GM23338 (cell line): ENCODE data around the gene BCCIP. TPM values are rescaled to one million over a fixed set of nuclear protein-coding genes. Genes with fewer than 3 reads are reported as not detected.

Source experiments
- ATAC-seq: fragments of 200-7000 bp; cut with Tn5 transposase; 3 replicates; pipeline ENCODE4 v1.9.1; 2020
- DNase-seq: peaks from one replicate; pipeline ENCODE4 v3.0.0-alpha.2; 2015; ENCODE audit warnings: low spot score
- H2AFZ ChIP-seq: fragments of 200-600 bp; sonication (generic); 2 replicates; pipeline ENCODE4 v1.8.0; 2016; ENCODE audit warnings: antibody characterized with exemption, mild to moderate bottlenecking, moderate library complexity
- H3F3A ChIP-seq: fragments of 200-600 bp; sonication (generic); replicated peaks from 2 replicates; pipeline ENCODE4 v1.8.0; 2017; ENCODE audit warnings: antibody characterized with exemption, mixed run types, low read depth
- H3K27ac ChIP-seq: fragments of 200-600 bp; sonication (generic); 2 replicates; pipeline ENCODE4 v1.6.1; 2016; ENCODE audit warnings: low read depth
- H3K27me3 ChIP-seq: fragments of 200-600 bp; sonication (generic); 2 replicates; pipeline ENCODE4 v1.8.0; 2016; ENCODE audit warnings: mild to moderate bottlenecking, mixed run types, moderate library complexity; ENCODE audit not compliant: insufficient read depth
- H3K36me3 ChIP-seq: fragments of 200-600 bp; sonication (generic); 2 replicates; pipeline ENCODE4 v1.8.0; 2016; ENCODE audit warnings: mild to moderate bottlenecking; ENCODE audit not compliant: insufficient read depth
- H3K4me1 ChIP-seq: fragments of 200-600 bp; sonication (generic); 2 replicates; pipeline ENCODE4 v1.8.0; 2016; ENCODE audit warnings: mild to moderate bottlenecking, moderate library complexity; ENCODE audit not compliant: insufficient read depth
- H3K4me2 ChIP-seq: fragments of 200-600 bp; sonication (generic); 2 replicates; pipeline ENCODE4 v1.7.1; 2017; ENCODE audit warnings: mixed run types
- H3K4me3 ChIP-seq: fragments of 200-600 bp; sonication (generic); 2 replicates; pipeline ENCODE4 v1.6.1; 2016; ENCODE audit warnings: mixed run types
- H3K79me2 ChIP-seq: fragments of 200-600 bp; sonication (generic); replicated peaks from 2 replicates; pipeline ENCODE4 v1.8.0; 2017; ENCODE audit warnings: mild to moderate bottlenecking; ENCODE audit not compliant: insufficient read depth
- H3K9me2 ChIP-seq: fragments of 200-600 bp; sonication (generic); 2 replicates; pipeline ENCODE4 v1.8.0; 2017; ENCODE audit not compliant: insufficient read depth
- H4K20me1 ChIP-seq: fragments of 200-600 bp; sonication (generic); replicated peaks from 2 replicates; pipeline ENCODE4 v1.8.0; 2017; ENCODE audit warnings: mild to moderate bottlenecking; ENCODE audit not compliant: insufficient read depth
- H3K27ac Mint-ChIP-seq: 2 replicates; pipeline ENCODE4 v1.8.0; 2020; ENCODE audit warnings: inconsistent platforms, mild to moderate bottlenecking, moderate library complexity, mixed read lengths
- H3K27me3 Mint-ChIP-seq: 3 replicates; pipeline ENCODE4 v1.8.0; 2022; ENCODE audit warnings: low read depth, mild to moderate bottlenecking, moderate library complexity, mixed read lengths, inconsistent platforms; ENCODE audit not compliant: insufficient read depth, poor library complexity
- H3K36me3 Mint-ChIP-seq: 3 replicates; pipeline ENCODE4 v1.8.0; 2021; ENCODE audit warnings: low read depth, mild to moderate bottlenecking, inconsistent platforms, moderate library complexity, mixed read lengths
- H3K4me1 Mint-ChIP-seq: 3 replicates; pipeline ENCODE4 v1.8.0; 2020; ENCODE audit warnings: mild to moderate bottlenecking, inconsistent platforms, mixed read lengths
- H3K4me3 Mint-ChIP-seq: 3 replicates; pipeline ENCODE4 v1.8.0; 2021; ENCODE audit warnings: moderate library complexity, mild to moderate bottlenecking, inconsistent platforms, mixed read lengths
- H3K9me3 Mint-ChIP-seq: 3 replicates; pipeline ENCODE4 v1.8.0; 2020; ENCODE audit warnings: moderate library complexity, mild to moderate bottlenecking, inconsistent platforms, mixed read lengths
- CREB1 ChIP-seq: fragments of 250-450 bp; sonication (Bioruptor Pico); IDR thresholded peaks from 2 replicates; pipeline ENCODE4 v1.5.0; 2020; ENCODE audit warnings: low read depth, mild to moderate bottlenecking, moderate library complexity
- EZH2 ChIP-seq: fragments of 200-600 bp; sonication (generic); IDR thresholded peaks from one replicate; pipeline ENCODE4 v1.8.0; 2017; ENCODE audit warnings: antibody characterized with exemption, mild to moderate bottlenecking, low read depth; ENCODE audit not compliant: unreplicated experiment
- EZH2phosphoT487 ChIP-seq: fragments of 200-600 bp; sonication (generic); IDR thresholded peaks from one replicate; pipeline ENCODE4 v1.8.1; 2018; ENCODE audit warnings: antibody characterized with exemption; ENCODE audit not compliant: unreplicated experiment
- JUNB ChIP-seq: IDR thresholded peaks from one replicate; pipeline ENCODE4 v1.6.1; 2016; ENCODE audit warnings: antibody characterized with exemption; ENCODE audit not compliant: unreplicated experiment
- NANOG ChIP-seq: IDR thresholded peaks from 2 replicates; pipeline ENCODE4 v1.6.1; 2016; ENCODE audit warnings: antibody characterized with exemption, borderline replicate concordance
- POLR2AphosphoS5 ChIP-seq: IDR thresholded peaks from 2 replicates; pipeline ENCODE4 v1.6.1; 2016; ENCODE audit warnings: antibody characterized with exemption, low read depth
- ZNF331 ChIP-seq: fragments of 250-450 bp; sonication (Bioruptor Pico); IDR thresholded peaks from 2 replicates; pipeline ENCODE4 v1.5.0; 2020; ENCODE audit warnings: low read depth, mild to moderate bottlenecking, moderate library complexity
- polyA plus RNA-seq: library from polyadenylated mRNA; unstranded; fragments of >200 nt; fragmentation: Nextera tagmentation; extraction: Ambion mirVana; gene quantifications from 2 replicates; pipeline ENCODE4 v1.2.1, GENCODE V29; 2016
- total RNA-seq: library from RNA; depleted of rRNA; stranded (reverse); fragments of >200 nt; shearing (Covaris generic); gene quantifications from 2 replicates; pipeline ENCODE4 v1.2.3, GENCODE V29; 2014
- TF ChIP-seq, protein P1 (sequence below), 2 experiments: fragments of 200-600 bp in 1 of 2; sonication (generic) in 1 of 2; conservative IDR thresholded peaks; 2 replicates each; pipeline versions ENCODE4 v1.5.1 to v1.6.1; 2016 to 2017; ENCODE audit warnings: antibody characterized with exemption in 2 of 2, low read depth in 2 of 2, mild to moderate bottlenecking in 2 of 2, moderate library complexity in 1 of 2
- TF ChIP-seq, protein P2 (sequence below): fragments of 250-450 bp; sonication (Bioruptor Pico); IDR thresholded peaks from 2 replicates; pipeline ENCODE4 v1.5.0; 2020; ENCODE audit warnings: mild to moderate bottlenecking, moderate library complexity
- TF ChIP-seq, protein P3 (sequence below): IDR thresholded peaks from 2 replicates; pipeline ENCODE4 v1.6.1; 2016; ENCODE audit warnings: antibody characterized with exemption

BCCIP gene
- total and polyA plus RNA-seq, 2 experiments from 2014 or later, result 98.6 to 214 TPM

DNA sequence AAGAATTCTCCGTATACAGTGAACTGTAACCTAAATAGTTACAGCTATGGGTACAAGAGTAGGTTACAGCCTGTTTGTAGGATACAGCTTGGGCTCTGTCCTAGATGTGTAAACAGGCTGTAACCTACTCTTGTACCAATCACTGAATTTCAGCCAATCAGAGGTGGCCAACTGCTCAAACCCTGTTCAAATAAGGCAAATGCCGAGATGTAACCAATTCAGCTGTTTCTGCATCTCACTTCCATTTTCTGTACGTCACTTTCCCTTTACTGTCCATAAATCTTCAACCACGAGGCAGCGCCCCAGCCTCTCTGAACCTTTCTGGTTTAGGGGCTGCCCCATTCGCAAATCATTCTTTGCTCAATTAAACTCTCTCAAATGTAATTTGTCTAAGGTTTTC, 39.4 kb upstream of the BCCIP start (continued):
- TF ChIP-seq EZH2 (no peak), POLR2AphosphoS5 (no peak), EZH2phosphoT487 (no peak)

DNA sequence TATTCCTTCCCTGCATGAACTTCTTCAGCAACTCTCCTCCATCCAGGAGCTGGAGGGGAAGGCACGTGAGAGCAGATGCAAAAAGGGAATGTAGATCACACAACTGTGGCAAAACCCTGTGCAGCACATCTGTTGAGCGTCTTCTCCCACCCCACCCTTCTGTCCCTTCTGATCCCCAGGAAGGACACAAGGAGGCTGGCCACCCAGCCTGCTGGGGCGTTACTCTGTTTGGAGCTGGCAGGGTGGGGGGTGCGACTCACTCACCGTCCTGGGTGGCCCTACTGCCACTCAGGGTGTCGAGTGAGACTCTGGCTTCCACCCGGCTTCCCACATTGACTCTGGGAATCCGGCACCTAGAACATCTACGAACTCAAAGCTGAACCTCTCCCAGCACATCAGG, 37.6 kb upstream of the BCCIP start:
- H3K4me1 ChIP-seq, result no peaks in the 10 kb centered on the region
- peaks cover 3% of the 10 kb centered on the region; the same call in 1 of the 3 replicates for H3K36me3 Mint-ChIP-seq
- H3K27ac ChIP-seq, result no peak overlapping the region
- ATAC-seq (no peak), DNase-seq (no peak)
- no peaks in the 10 kb centered on the region for H3K9me2 ChIP-seq
- no peaks in the 10 kb centered on the region for H4K20me1 ChIP-seq
- H3K27me3 Mint-ChIP-seq, result peaks cover 3% of the 10 kb centered on the region
- H3K79me2 ChIP-seq, result no peaks in the 10 kb centered on the region
- H3K4me1 Mint-ChIP-seq, result no peaks in the 10 kb centered on the region; the same call in 1 of the 3 replicates
- no peaks in the 10 kb centered on the region for H3F3A ChIP-seq
- no peak overlapping the region for H3K4me2 ChIP-seq
- no peaks in the 10 kb centered on the region for H3K36me3 ChIP-seq
- H3K27ac Mint-ChIP-seq, result no peak overlapping the region
- H3K27me3 ChIP-seq, result no peaks in the 10 kb centered on the region
- H3K9me3 Mint-ChIP-seq, result no peaks in the 10 kb centered on the region; the same call in 2 of the 3 replicates
- H2AFZ ChIP-seq, result no peak overlapping the region
- no peak overlapping the region for H3K4me3 ChIP-seq
- no peak overlapping the region for H3K4me3 Mint-ChIP-seq
- TF ChIP-seq ZNF331, result no peak

DNA sequence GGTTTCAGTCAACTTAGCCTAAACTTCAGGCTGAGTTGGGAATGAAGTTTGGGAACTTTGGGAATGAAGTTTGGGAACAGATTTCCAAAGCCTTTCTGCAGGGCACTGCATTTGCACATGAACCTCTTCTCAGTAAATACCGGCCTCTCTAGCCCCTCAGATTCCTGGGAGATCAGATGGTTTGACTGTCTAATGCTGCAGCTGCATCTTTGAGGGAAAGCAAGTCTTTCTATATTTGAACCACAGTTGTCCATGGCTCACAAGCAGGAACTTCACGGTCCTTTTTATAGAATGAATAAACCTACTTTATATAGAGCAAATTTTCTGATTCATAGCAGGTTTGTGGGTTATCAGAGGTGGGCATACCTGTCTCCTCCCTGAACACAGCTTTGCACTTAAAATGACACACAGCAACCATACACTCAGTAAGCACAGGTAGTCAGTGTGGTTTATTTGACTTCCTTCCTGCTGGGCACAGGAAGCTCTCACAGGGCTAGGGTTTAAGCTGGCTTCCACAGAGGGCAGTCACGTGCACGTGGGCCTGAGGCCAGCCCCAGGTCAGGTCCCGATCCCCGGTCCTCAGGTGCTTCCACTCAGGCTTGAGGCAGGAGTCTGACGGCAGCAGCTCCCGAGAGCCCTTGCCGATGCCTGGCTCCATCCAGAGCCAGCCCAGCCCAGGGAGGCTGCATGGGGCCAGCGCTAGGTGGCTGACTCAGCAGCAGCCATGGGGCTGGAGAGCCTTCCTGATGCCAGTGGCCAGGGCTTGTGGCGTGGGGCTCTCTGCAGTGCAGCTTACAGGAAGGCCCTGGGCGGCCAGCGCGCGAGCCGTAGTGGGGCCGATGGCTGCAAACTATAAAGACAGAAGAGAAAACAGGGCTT, 35.0 kb upstream of the BCCIP start:
- no peak overlapping the region for H3K4me2 ChIP-seq
- no peaks in the 10 kb centered on the region for H3K9me2 ChIP-seq
- Mint-ChIP-seq H3K4me1 (no peaks in the 10 kb centered on the region; the same call in 1 of the 3 replicates), H3K9me3 (no peaks in the 10 kb centered on the region; the same call in 2 of the 3 replicates), H3K27me3 (peaks cover 3% of the 10 kb centered on the region), H3K36me3 (peaks cover 12% of the 10 kb centered on the region), H3K4me3 (no peak overlapping the region), H3K27ac (no peak overlapping the region)
- no peak overlapping the region for H2AFZ ChIP-seq
- DNase-seq, result no peak
- no peak overlapping the region for H3K4me3 ChIP-seq
- no peak overlapping the region for H3K27ac ChIP-seq
- ATAC-seq, result peak; percentile 68
- H4K20me1 ChIP-seq, result no peaks in the 10 kb centered on the region
- H3K79me2 ChIP-seq, result no peaks in the 10 kb centered on the region
- H3K4me1 ChIP-seq, result no peaks in the 10 kb centered on the region
- H3K36me3 ChIP-seq, result no peaks in the 10 kb centered on the region
- no peaks in the 10 kb centered on the region for H3F3A ChIP-seq
- H3K27me3 ChIP-seq, result no peaks in the 10 kb centered on the region
- TF ChIP-seq CREB1 (CRISPR knock-in tag) (no peak), ZNF331 (no peak), EZH2 (no peak), NANOG (no peak), EZH2phosphoT487 (no peak), JUNB (no peak)
- TF ChIP-seq, protein P1, sequence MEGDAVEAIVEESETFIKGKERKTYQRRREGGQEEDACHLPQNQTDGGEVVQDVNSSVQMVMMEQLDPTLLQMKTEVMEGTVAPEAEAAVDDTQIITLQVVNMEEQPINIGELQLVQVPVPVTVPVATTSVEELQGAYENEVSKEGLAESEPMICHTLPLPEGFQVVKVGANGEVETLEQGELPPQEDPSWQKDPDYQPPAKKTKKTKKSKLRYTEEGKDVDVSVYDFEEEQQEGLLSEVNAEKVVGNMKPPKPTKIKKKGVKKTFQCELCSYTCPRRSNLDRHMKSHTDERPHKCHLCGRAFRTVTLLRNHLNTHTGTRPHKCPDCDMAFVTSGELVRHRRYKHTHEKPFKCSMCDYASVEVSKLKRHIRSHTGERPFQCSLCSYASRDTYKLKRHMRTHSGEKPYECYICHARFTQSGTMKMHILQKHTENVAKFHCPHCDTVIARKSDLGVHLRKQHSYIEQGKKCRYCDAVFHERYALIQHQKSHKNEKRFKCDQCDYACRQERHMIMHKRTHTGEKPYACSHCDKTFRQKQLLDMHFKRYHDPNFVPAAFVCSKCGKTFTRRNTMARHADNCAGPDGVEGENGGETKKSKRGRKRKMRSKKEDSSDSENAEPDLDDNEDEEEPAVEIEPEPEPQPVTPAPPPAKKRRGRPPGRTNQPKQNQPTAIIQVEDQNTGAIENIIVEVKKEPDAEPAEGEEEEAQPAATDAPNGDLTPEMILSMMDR (conservative IDR thresholded peaks at IDR 0.05; ENCODE audit: low read depth in 2 of 2), result no peak
- TF ChIP-seq, protein P2, sequence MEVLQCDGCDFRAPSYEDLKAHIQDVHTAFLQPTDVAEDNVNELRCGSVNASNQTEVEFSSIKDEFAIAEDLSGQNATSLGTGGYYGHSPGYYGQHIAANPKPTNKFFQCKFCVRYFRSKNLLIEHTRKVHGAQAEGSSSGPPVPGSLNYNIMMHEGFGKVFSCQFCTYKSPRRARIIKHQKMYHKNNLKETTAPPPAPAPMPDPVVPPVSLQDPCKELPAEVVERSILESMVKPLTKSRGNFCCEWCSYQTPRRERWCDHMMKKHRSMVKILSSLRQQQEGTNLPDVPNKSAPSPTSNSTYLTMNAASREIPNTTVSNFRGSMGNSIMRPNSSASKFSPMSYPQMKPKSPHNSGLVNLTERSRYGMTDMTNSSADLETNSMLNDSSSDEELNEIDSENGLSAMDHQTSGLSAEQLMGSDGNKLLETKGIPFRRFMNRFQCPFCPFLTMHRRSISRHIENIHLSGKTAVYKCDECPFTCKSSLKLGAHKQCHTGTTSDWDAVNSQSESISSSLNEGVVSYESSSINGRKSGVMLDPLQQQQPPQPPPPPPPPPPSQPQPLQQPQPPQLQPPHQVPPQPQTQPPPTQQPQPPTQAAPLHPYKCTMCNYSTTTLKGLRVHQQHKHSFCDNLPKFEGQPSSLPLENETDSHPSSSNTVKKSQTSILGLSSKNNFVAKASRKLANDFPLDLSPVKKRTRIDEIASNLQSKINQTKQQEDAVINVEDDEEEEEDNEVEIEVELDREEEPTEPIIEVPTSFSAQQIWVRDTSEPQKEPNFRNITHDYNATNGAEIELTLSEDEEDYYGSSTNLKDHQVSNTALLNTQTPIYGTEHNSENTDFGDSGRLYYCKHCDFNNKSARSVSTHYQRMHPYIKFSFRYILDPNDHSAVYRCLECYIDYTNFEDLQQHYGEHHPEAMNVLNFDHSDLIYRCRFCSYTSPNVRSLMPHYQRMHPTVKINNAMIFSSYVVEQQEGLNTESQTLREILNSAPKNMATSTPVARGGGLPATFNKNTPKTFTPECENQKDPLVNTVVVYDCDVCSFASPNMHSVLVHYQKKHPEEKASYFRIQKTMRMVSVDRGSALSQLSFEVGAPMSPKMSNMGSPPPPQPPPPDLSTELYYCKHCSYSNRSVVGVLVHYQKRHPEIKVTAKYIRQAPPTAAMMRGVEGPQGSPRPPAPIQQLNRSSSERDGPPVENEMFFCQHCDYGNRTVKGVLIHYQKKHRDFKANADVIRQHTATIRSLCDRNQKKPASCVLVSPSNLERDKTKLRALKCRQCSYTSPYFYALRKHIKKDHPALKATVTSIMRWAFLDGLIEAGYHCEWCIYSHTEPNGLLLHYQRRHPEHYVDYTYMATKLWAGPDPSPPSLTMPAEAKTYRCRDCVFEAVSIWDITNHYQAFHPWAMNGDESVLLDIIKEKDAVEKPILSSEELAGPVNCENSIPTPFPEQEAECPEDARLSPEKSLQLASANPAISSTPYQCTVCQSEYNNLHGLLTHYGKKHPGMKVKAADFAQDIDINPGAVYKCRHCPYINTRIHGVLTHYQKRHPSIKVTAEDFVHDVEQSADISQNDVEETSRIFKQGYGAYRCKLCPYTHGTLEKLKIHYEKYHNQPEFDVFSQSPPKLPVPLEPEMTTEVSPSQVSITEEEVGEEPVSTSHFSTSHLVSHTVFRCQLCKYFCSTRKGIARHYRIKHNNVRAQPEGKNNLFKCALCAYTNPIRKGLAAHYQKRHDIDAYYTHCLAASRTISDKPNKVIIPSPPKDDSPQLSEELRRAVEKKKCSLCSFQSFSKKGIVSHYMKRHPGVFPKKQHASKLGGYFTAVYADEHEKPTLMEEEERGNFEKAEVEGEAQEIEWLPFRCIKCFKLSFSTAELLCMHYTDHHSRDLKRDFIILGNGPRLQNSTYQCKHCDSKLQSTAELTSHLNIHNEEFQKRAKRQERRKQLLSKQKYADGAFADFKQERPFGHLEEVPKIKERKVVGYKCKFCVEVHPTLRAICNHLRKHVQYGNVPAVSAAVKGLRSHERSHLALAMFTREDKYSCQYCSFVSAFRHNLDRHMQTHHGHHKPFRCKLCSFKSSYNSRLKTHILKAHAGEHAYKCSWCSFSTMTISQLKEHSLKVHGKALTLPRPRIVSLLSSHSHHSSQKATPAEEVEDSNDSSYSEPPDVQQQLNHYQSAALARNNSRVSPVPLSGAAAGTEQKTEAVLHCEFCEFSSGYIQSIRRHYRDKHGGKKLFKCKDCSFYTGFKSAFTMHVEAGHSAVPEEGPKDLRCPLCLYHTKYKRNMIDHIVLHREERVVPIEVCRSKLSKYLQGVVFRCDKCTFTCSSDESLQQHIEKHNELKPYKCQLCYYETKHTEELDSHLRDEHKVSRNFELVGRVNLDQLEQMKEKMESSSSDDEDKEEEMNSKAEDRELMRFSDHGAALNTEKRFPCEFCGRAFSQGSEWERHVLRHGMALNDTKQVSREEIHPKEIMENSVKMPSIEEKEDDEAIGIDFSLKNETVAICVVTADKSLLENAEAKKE, result no peak
- TF ChIP-seq, protein P3, sequence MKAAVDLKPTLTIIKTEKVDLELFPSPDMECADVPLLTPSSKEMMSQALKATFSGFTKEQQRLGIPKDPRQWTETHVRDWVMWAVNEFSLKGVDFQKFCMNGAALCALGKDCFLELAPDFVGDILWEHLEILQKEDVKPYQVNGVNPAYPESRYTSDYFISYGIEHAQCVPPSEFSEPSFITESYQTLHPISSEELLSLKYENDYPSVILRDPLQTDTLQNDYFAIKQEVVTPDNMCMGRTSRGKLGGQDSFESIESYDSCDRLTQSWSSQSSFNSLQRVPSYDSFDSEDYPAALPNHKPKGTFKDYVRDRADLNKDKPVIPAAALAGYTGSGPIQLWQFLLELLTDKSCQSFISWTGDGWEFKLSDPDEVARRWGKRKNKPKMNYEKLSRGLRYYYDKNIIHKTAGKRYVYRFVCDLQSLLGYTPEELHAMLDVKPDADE, result no peak
